ENCODE measurements around the gene AP1G2. TPM values are rescaled to one million over a fixed set of nuclear protein-coding genes. Genes with fewer than 3 reads are reported as not detected.

The AP1G2 gene
- total and polyA plus RNA-seq, 2 of the 13 experiments (the other 11 are each of a cell fraction or from before 2014, with no cell fraction given), result 96.9 to 611 TPM

GRCh38 chr14:23567186-23568020, at the start of gene AP1G2 (continued):
- no peak; the same call in 1 of the 2 replicates for TF ChIP-seq ETS1 (CRISPR knock-in tag; IDR thresholded peaks at IDR 0.05)
- no peak; the same call in 1 of the 2 replicates for TF ChIP-seq ZNF710 (CRISPR knock-in tag; IDR thresholded peaks at IDR 0.05; ENCODE audit: borderline replicate concordance)
- TF ChIP-seq SKIL (CRISPR knock-in tag; IDR thresholded peaks at IDR 0.05; ENCODE audit: borderline replicate concordance), result 0 out of 2 replicates have a peak, but pooled peaks have one; percentile 29
- peak; percentile 77; the same call in 1 of the 2 replicates for TF ChIP-seq STAT6 (CRISPR knock-in tag; IDR thresholded peaks at IDR 0.05; ENCODE audit: borderline replicate concordance)
- no peak for TF ChIP-seq SMARCC2 (IDR thresholded peaks at IDR 0.05)
- no peak for TF ChIP-seq HHEX (CRISPR knock-in tag; IDR thresholded peaks at IDR 0.05)
- TF ChIP-seq ZNF296 (CRISPR knock-in tag; conservative IDR thresholded peaks at IDR 0.05), result 0 out of 2 replicates have a peak, but pooled peaks have one; percentile 77
- TF ChIP-seq CC2D1A (CRISPR knock-in tag; IDR thresholded peaks at IDR 0.05), result no peak
- peak; percentile 70; the same call in 1 of the 2 replicates for TF ChIP-seq BCL6 (CRISPR knock-in tag; IDR thresholded peaks at IDR 0.05)
- 0 out of 2 replicates have a peak, but pooled peaks have one; percentile 80 for TF ChIP-seq ZNF577 (CRISPR knock-in tag; IDR thresholded peaks at IDR 0.05; ENCODE audit: borderline replicate concordance, low read depth)
- no peak for TF ChIP-seq SRSF9 (IDR thresholded peaks at IDR 0.05; ENCODE audit: borderline replicate concordance, insufficient read depth, low read depth, low read length, poor library complexity, severe bottlenecking)
- peak; percentile 97 for TF ChIP-seq TAF15 (IDR thresholded peaks at IDR 0.05; ENCODE audit: low read depth, low read length, poor library complexity, severe bottlenecking)
- TF ChIP-seq ZBTB26 (CRISPR knock-in tag; IDR thresholded peaks at IDR 0.05; ENCODE audit: borderline replicate concordance), result peak; percentile 88
